Neural crest cell (in vitro differentiated cells): Measurements from ENCODE around the gene EBP. TPM values are rescaled to one million over a fixed set of nuclear protein-coding genes. Genes with fewer than 3 reads are reported as not detected.

Source experiments
- DNase-seq: peaks from one replicate; pipeline ENCODE4 v3.0.0; 2021; ENCODE audit warnings: low read depth, mixed read lengths, low spot score
- H3K27ac Mint-ChIP-seq: one replicate; pipeline ENCODE4 v1.8.0; 2021; ENCODE audit warnings: mild to moderate bottlenecking, mixed read lengths; ENCODE audit not compliant: unreplicated experiment
- H3K27me3 Mint-ChIP-seq: 2 replicates; pipeline ENCODE4 v1.8.0; 2021; ENCODE audit warnings: low read depth, mild to moderate bottlenecking, mixed read lengths
- H3K36me3 Mint-ChIP-seq: 2 replicates; pipeline ENCODE4 v1.8.0; 2021; ENCODE audit warnings: low read depth, mild to moderate bottlenecking, mixed read lengths
- H3K4me1 Mint-ChIP-seq: 2 replicates; pipeline ENCODE4 v1.8.0; 2021; ENCODE audit warnings: mixed read lengths
- H3K4me3 Mint-ChIP-seq: one replicate; pipeline ENCODE4 v1.8.0; 2021; ENCODE audit warnings: mild to moderate bottlenecking, mixed read lengths
- H3K9me3 Mint-ChIP-seq: 2 replicates; pipeline ENCODE4 v1.8.0; 2021; ENCODE audit warnings: mixed read lengths
- CTCF ChIP-seq: fragments of 200-600 bp; sonication (generic); conservative IDR thresholded peaks from 2 replicates; pipeline ENCODE4 v1.5.0; 2021; ENCODE audit warnings: antibody characterized with exemption, mild to moderate bottlenecking
- total RNA-seq: library from RNA; stranded (reverse); gene quantifications from 2 replicates; pipeline ENCODE4 v1.2.1, GENCODE V29; 2021

The EBP gene
- total RNA-seq, 1 donor from 2014 or later: 168 TPM

- Mint-ChIP-seq H3K4me3 (no peak overlapping the region), H3K27ac (no peak overlapping the region), H3K4me1 (no peaks in the 10 kb centered on the region), H3K9me3 (peaks cover 9% of the 10 kb centered on the region), H3K36me3 (peaks cover 15% of the 10 kb centered on the region), H3K27me3 (no peaks in the 10 kb centered on the region)
- TF ChIP-seq CTCF: no peak
- no peak for DNase-seq
Observed at GRCh38 chrX:48532161-48532560, 10.6 kb downstream of the EBP start.

- TF ChIP-seq CTCF: no peak
- no peaks in the 10 kb centered on the region for H3K4me1 Mint-ChIP-seq
- no peak overlapping the region for H3K27ac Mint-ChIP-seq
- peaks cover 14% of the 10 kb centered on the region for H3K36me3 Mint-ChIP-seq
- H3K4me3 Mint-ChIP-seq: no peak overlapping the region
- peaks cover 9% of the 10 kb centered on the region for H3K9me3 Mint-ChIP-seq
- H3K27me3 Mint-ChIP-seq: no peaks in the 10 kb centered on the region
- DNase-seq: no peak
Observed at GRCh38 chrX:48533165-48533564, 11.6 kb downstream of the EBP start.

DNA sequence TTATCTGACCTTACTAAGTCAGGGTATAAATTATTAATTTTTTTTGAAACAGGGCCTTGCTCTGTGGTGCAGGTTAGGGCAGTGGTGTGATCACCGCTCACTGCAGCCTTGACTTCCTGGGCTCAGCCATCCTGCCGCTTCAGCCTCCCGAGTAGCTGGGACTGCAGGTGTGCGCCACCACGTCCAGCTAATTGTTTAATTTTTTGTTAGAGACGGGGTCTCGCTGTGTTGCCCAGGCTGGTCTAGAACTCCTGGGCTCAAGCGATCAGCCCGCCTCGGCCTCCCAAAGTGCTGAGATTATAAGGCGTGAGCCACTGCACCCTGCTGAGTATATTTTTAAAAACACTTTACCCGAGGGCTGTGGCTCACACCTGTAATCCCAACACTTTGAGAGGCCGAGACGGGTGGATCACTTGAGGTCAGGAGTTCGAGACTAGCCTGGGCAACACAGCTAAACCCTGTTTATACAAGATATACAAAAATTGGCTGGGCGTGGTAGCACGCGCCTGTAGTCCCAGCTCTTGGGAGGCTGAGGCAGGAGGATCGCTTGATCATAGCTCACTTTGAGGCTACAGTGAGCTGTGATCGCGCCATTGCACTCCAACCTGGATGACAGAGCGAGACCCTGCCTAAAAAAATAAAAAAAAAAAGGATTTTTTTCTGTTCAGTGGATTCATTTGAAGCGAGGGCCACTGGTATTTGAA lies 17.2 kb downstream of the EBP start:
- no peak for TF ChIP-seq CTCF
- H3K27me3 Mint-ChIP-seq: no peaks in the 10 kb centered on the region
- H3K4me3 Mint-ChIP-seq: peak overlapping the region; percentile 93
- H3K9me3 Mint-ChIP-seq: peaks cover 5% of the 10 kb centered on the region
- H3K27ac Mint-ChIP-seq: peak overlapping the region; percentile 81
- peaks cover 7% of the 10 kb centered on the region for H3K4me1 Mint-ChIP-seq
- no peak for DNase-seq
- peaks cover 1% of the 10 kb centered on the region for H3K36me3 Mint-ChIP-seq

GRCh38 chrX:48539345-48540027 lies 17.9 kb downstream of the EBP start, which contains the start of gene TBC1D25:
TBC1D25 (plus strand) TSS chrX:48539714; CDS start chrX:48539798, 84 bp downstream.
- H3K4me3 Mint-ChIP-seq: peak within 1 kb of the TSS; percentile 93
- peaks cover 7% of the 10 kb centered on the region for H3K4me1 Mint-ChIP-seq
- peaks cover under 1% of the 10 kb centered on the region for H3K9me3 Mint-ChIP-seq
- no peaks in the 10 kb centered on the region for H3K27me3 Mint-ChIP-seq
- DNase-seq: peak; percentile 85
- peaks cover 3% of the 10 kb centered on the region for H3K36me3 Mint-ChIP-seq
- H3K27ac Mint-ChIP-seq: peak within 1 kb of the TSS; percentile 88
- TF ChIP-seq CTCF: peak; percentile 55

DNA sequence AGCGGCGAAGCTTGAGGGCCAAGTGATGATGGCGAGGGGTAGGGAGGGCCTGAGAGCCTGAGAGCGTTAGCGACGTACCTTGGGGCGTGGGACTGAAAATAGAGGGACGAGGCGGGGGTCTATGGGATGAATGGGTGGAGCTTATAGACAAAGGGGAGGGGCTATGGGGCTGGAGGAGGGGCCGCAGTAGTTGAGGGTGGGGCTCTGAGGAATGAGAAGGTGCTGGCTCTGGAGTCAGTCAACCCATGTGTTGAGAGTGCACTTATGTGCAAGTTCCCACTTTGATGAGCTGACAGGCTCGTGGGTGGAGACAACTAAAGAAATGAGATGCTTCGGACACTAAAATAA lies 18.4 kb downstream of the EBP start:
- no peak for TF ChIP-seq CTCF
- H3K27ac Mint-ChIP-seq: peak overlapping the region; percentile 88
- no peaks in the 10 kb centered on the region for H3K27me3 Mint-ChIP-seq
- peaks cover 7% of the 10 kb centered on the region for H3K4me1 Mint-ChIP-seq
- no peak for DNase-seq
- no peaks in the 10 kb centered on the region for H3K9me3 Mint-ChIP-seq
- H3K4me3 Mint-ChIP-seq: peak overlapping the region; percentile 93
- H3K36me3 Mint-ChIP-seq: peaks cover 3% of the 10 kb centered on the region
